NCI-H187 (cell line): Measurements from ENCODE around the gene DGKZ.

Experiments used
- DNase-seq, 2 experiments: peaks; one replicate each; lab custom pipeline; 2025; lab: John Stamatoyannopoulos, UW

Gene DGKZ

DNA sequence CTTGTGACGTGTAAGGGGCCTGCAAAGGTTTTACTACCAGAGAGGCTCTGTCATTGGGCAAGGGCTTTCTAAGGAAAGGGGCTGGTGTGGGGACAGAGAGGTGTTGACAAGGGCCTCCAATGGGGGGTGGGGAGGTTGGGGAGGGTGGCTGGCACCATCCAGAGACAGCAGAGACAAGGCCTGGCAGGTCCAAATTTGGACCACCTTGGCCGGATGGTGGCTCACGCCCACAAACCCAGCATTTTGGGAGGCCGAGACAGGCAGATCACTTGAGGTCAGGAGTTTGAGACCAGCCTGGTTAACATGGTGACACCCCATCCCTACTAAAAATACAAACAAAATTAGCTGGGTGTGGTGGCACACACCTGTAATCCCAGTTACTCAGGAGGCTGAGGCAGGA, 46.5 kb downstream of the DGKZ start:
- DNase-seq: no peak

DNA sequence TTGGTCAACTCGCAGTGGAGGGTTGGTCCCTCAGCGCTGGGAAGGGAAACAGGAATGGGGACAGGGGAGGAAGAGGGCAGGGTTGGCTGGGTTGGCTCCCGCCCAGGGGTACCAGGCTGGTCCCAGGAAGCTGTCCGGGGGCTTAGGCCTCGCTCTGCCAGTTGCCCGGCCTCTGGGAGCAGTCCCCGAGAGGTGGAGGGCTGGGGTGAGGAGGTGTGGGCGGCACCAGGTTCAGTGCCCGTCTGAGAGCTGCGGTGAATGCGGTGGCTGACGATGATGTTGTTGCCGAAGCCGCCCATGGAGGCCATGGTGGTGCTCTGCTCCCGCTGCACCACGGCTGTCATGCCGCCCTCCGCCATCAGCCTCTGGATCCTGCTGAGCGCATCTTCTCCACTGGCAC, 50.3 kb downstream of the DGKZ start:
- no peak for DNase-seq

DNA sequence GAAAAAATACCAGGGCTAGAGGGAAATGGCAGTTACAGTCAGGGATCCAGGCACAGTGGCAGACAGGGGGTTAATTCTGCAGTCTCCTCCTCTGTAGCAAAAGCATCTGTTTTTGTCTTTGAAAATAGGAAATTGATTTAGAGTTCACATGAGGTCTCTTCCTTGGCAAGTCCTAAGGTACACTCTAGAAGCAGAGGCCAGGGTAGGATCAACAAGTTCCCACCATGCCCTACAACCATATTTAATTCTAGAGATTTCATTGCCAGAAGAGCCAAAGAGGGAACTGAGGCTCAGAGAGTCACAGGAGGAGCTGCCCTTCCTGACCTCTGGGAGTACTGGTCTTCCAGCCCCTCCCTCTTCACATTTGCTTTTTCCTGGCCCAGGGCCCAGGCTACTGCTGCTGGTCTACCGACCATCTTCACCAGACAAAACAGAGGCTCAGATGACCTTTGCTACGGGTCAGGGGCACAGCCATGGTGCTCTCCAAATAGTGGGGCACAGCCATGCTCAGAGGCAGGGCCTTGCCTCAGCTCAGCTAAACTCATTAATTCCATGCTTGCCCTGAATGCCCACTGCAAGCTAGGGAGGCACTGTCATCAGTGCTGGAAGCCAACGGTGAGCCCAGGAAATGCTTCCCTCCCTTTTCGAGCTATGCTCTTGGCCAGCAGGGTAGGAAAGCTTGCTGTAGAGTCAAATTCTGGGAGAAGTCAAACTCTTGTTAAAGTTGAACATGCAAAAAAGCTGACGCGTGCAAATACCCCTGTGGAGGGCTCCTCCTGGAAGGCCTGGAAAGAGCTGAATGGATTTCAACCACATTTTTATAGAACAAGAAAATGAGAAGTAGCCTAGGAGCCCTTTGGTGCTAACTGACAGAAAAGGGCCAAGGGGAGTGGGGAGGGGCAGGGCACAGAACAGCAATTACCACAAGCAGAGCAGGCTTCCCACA, 56.0 kb downstream of the DGKZ start:
- DNase-seq: no peak

DNA sequence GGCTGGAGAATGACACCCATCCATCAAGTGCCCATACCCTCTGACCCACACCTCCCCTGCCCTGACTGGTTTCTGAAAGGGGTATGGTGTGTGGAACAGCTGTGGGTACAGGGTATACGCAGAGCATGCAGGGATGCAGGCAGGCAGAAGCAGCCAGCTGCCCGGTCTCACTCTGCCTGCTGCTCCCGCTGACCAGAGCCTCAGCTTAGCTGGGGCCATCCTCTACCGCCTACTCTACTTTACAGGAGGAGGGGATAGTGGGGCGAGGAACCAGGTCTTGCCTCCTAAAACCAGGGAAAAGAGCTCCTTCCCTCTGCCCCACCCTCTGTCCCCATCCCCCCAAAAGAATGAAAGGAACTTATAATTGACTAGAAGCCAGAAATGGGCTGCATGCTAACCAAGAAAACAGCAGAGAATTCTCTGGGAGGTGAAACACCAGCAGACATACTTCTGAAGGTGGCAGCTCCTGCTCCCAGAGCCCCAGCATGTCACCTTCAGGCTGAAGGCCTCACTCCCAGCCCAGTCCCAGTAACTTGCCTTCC, 57.3 kb downstream of the DGKZ start:
- no peak for DNase-seq

DNA sequence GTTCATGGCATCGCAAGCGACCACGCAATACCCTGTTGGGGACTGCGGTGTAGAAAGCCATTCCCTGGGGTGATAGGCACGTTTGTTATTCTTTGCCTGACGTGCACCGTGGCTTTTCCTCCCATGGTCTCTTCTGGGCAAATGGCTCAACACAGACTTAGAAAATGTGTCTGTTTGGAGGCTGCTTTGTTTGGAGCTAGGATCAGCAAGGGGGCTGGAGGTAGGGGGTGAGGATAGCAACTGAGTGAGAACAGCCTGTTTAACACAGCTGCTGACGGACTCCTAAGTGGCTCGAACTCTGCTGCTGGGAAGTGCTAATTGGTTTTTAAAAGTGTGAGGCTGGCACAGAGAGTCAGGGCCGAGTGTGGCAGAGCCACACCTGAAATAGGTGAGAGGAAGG, 60.4 kb downstream of the DGKZ start:
- DNase-seq: no peak

DNA sequence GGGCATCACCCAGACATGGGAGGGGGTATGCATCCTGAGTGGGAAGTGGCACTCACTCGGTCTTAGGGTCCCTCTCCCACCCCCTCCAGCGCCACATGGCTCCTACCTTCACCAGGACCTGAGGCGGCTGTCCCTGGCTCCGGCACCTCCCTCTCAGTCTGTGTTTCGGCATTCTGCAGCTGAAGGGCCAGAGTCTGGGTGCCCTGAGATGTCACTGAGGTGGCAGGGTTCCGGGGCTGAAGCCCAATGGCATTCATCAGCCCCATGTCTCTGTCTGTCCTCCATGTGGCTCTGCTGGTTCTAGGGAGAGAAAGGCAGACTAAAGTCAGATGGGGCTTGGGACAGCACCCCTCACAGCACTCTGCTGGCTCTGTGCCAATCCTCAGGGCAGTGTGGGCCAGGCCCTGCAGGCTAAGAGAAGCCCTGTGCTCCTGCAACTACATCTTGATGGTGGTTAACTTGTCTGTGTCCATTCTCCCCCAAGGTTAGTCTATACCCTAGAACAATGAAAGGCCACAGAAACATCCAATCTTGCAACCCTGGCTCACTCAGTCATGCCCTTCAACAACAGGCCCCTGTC, 61.2 kb downstream of the DGKZ start:
- no peak for DNase-seq

DNA sequence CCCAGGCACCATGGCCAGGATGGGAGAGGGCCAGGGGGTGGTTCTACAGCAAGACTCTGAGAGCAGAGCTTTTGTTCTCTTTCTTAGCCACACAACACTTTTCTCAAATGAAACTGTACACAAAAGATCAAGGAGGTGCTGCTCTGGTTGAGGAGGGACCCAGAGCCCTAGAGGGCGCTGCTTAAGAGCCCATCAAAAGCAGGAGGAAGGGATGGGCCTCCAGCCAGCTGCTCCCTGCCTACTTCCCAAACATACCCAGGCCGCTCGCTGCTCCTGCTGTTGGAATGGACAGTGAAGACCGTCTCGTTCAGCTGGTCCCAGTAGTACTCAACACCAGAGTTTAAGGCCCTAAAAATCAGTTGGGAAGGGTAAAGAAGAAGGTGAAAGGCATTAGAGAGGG, 62.8 kb downstream of the DGKZ start:
- no peak for DNase-seq

DNA sequence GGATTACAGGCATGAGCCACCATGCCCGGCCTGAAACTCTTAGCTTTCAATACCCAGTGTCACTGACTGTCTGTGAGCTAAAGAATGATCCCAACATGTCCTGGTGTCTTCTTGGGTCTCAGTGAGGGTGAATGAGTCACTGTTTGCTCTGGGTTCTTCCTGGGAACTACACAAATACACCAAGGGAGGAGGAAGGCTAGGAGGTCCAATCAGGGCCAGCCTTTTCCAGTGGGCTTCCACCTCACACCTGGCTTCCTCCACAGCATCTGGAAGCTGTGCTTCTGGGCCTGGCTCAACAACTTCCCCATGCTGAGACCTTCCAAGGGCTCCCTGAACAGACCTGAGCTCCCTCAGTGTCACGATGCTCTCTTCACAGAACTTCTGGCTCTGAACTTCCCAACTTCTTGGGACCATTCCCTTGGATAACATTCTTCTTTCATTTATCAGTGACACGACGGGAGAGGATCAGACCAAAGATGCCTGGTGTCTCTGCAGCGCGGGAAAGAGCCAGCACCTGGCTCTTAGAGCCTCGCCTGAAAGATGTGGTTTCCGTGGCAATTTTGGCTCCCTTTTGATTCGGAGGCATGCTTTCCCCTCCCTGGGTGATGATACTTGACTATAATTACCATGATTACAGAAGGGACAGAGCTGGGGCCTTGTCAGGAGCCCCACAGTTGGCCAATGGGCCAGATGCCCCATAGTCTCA, 66.7 kb downstream of the DGKZ start:
- DNase-seq: peak in 1 of 2 experiments; percentile 68

DNA sequence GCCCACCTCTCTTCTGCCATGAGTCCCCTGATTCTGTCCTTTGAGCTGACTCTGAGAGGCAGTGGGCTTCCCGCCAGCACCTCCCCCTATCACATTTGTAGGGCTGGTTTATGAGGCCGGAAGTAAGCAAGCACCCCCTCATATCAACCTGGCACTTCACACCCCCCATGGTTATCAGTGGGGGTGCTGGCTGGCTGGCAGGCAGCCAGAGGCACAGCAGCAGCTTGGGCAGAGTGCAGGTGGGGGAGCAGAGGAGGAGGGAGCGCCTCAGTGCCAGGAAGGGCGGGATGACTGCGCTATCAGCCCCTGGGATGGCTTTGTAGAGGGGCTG, 67.2 kb downstream of the DGKZ start:
- DNase-seq: peak in 1 of 2 experiments; percentile 68

DNA sequence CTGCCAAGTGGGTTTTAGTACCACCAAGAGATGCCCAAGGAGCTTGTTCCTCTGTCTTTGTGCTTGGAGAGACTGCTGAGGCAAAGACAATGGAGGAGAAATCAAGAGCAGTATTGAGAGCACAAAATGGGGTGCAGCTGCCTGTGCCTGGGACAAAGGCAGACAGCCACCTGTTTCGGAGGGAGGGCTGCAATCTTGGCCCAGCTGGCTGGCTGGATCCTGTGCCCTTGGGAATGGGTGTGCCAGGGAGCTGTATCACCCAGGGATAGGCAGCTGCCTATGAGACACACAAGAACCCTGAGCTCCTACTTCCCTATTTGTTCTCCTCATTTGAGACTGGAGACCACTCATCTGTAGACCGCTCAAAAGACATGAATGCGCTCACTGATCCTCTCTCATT, 67.6 kb downstream of the DGKZ start:
- DNase-seq: no peak

DNA sequence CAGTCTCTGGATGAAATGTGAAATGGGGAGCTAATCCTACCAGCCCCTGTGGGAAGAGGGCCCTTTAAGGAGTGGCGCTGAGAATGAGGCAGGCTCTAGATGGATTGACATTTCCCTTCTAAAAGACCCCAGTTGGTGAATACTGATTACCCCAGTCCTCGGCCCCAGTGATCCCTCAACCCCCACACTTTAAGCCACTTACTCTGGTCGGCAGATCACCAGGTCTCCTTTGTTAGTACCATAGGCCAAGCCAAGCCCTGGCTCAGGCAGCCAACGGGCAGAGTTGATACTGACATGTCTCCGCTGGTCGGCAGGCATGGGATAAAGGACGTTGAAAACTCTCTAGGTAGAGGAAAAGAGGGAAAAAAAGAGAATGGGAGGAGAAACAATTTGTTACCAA, 70.4 kb downstream of the DGKZ start:
- no peak for DNase-seq

DNA sequence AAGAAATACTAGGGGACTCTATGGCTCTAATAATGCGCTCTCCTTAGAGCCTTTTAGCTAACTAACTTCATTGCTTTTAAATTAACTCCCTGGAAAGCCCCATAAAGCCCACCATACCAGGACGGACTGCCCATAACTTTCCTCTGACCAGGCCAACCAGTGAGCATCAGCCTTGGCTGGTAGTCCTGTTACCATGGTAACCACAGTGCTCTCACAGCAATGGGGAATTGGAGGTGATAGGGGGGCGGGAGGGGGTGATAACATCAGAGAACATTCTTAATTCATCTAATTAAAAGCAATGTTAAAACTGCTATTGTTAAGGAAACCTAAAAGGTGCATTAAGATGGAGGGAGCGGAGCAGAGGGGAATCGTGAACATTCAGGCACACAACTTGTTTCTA, 71.5 kb downstream of the DGKZ start:
- DNase-seq: no peak

DNA sequence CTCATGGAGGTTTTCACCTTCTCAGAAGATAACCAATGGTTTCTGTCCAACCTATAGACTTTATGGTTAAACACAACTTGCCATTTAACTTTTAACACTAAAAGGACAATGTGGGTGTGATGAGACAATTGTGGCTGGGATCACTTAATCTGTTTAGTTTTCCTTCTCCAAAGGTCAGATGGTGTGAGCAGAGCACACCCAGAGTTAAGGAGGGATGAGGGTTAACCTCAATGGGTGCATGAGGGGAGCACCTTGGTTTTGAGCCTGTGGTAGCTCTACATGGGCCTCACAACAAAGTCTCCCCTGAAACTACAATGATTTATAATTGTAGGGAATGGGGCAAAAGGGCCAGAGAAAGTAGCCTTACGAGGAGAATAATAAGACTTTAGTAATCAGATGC, 73.2 kb downstream of the DGKZ start:
- DNase-seq: no peak

DNA sequence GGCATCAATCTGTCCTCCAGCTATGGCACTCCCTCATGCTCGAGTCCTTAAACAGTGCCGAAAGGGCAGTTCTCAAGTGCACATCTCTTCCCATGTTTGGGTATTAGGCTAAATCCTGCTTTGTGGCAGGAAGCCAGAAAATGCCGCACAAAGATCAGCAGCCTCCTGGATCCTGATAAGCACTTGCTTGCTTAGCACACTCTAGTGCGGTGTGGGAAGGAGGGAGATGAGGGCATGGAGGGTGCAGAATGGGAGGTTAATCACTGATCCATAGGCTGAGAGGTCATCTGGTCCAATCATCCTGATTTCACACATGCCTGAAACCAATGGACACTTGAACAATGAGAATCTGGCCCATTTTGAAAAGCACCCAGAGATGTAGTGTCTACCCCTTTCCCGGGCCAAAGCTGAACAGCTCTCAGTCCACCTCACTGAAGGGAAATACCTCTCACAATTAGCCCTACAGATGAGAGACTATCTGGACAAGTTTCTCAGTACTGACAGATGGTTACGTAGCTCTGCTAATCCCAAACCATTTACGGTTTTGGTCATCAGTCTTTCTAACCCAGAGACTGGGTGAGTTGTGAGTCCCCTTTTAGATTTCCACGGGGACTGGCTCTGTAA, 74.1 kb downstream of the DGKZ start:
- DNase-seq: no peak

DNA sequence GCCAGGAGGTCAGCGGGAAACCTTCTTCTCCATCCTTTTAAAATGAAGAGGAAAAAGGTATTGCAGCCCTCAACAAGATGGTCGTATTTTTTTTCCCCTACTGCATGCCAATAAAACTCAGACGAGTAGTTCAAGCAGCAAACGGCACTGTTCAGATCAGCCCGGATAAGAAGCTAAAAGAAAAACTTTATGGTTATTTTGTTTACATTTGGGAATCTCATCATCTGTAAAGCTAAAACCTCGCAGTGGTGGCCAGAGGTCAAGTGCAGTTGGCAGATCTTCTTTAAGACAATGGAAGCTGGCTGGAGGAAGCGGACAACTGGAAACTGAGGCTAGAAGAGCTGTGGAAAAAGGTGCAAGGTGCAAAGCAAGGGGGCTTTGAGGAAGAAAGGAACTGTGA, 75.3 kb downstream of the DGKZ start:
- DNase-seq: no peak

DNA sequence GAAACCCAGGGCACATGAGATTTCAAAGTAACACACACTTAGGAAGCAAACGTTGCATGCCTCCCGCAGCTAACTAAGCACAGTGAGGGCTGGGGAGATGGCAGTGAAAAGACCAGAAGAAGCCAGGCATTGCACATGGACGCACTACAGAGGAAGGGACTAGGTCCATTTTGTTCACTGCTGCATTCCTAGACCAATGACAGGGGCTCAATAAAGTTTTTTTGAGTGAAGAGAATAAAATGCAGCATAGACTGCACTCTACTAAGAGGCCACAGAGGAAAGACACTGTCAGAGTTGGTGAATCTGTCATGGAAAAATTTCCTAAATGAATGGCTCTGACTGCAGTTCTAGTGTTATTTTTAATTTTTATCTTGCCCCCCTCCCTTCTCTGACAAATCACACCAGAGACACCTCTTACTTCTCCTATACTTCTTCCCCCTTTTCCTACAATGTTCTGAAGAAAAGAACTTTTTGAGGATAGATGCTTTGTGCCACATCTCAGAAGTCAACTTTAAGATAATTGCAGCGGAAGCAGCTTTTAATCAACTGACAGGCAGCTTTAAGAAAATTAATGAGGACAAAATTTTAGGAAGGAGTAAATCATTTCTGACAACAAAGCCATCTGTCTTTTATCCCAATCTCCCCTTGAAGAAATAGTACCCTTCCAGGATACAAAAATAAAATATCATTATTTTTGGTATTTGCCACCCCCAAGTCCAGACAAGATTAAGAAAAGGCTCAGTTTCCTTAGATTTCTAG, 79.1 kb downstream of the DGKZ start:
- no peak for DNase-seq

DNA sequence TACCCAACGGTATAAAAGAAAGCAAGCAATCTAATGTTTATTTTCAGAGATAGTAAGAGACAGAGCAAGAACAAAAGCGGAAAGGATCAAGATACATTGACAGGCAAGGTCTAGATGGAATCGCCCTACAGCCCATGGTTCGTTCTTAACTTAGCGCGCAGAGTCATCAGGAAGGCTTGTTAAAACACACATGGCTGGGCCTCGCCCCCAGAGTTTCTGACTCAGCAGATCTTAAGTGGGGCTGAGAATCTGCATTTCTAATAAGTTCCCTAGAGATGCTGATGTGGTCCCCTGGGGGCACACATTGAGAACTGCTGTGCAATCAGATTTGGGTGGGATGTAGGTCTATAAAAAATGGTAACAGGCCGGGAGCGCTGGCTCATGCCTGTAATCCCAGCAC, 80.1 kb downstream of the DGKZ start:
- no peak for DNase-seq

DNA sequence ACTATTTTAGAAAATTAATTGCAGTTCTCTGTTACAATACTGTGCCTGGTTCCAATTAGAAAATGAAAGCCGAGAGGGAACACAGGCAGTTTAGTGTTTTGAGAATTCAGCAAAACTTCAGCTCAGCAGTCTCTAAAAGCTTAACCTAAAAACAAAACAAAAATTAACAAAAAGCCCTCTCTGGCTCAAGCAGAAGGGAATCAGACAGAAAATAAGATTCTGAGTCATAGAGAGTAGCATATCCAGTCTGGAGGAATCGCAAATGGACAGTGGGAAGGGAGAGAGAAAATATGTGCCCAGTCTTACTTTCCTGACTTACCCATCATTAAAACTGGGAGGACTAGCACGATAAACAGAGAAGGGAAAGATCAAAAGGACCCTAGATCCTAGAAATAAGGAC, 82.5 kb downstream of the DGKZ start:
- no peak for DNase-seq
